HuH-7 (cell line): ENCODE measurements around the gene RNU5B-1.

Source experiments
- DNase-seq: peaks from one replicate; pipeline ENCODE4 v3.0.0; 2011; ENCODE audit warnings: low spot score

RNU5B-1 gene

DNA sequence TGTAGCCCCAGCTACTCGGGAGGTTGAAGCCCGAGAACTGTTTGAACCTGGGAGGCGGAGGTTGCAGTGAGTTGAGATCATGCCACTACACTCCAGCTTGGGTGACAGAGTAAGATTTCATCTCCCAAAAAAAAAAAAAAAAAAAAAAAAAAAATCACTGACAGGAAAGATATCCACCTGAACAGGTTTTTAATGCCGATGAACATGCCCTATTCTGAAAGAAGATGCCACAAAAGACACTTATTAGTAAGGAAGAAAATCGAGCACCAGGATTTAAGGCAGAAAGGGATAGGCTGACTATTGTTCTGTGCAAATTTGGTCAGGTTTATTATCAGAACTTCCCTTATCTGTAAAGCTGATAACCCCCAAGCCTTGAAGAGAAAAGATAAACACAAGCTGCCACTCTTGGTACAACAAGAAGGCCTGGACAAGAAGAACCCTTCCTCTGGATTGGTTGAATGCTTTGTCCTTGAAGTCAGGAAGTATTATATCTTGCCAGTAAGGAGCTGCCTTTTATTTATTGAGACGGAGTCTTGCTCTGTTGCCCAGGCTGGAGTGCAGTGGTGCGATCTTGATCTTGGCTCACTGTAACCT is 15.1 kb upstream of the RNU5B-1 start:
- no peak for DNase-seq

DNA sequence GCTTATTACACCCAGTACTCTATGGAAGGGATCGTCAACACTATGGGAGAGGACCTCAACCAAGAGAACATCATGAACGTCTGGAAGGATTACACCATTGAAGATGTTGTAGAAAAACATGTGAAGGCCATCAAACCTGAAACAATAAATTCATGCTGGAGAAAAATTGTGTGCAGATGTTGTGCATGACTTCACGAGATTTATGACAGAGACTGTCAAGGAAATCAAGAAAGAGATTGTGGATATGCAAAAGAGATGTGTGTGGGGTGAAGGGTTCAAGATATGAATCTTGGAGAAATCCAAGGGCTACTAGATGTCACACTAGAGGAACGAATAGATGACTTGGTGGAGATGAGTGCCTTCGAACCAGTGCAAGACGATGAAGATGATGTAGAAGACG is 14.2 kb upstream of the RNU5B-1 start:
- DNase-seq, result no peak

DNA sequence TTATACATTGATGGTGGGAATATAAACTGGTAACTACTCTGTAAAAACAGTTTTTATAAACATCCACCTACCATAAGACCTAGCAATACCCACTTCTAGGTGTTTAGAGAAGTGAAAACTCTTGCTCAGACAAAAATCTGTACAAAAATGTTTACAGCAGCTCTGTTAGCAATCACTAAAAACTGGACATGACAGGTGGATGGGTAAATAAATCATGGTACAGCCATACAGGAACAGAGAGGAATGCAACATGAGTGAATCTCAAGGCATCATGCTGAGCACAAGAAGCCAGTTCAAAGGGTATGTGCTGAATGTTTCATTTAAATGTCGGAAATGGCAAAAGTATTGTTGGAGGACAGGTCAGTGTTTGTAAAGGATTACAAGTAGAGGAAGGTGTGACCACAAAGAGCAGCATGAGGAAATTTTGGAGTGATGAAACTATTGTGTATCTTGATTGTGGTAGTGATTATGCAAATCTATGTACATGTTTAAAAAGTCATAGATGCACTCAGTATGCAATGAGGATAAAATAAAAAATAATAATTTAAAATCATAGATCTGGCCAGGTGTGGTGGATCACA is 11.4 kb upstream of the RNU5B-1 start:
- no peak for DNase-seq

DNA sequence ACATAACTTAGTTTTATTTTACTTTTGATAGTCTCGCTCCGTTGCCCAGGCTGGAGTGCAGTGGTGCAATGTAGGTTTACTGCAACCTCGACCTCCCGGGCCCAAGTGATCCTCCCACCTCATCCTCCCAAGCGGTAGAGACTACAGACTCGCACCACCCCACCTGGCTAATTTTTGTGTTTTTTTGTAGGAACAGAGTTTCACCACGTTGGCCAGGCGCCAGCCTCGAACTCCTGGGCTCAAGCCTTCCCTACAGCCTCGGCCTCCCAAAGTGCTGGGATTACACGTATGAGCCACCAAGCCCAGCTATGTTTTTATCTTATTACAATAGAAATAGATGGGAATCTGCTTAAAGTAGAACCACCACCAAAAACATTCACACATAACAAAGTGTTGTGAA is 5.7 kb upstream of the RNU5B-1 start:
- no peak for DNase-seq

DNA sequence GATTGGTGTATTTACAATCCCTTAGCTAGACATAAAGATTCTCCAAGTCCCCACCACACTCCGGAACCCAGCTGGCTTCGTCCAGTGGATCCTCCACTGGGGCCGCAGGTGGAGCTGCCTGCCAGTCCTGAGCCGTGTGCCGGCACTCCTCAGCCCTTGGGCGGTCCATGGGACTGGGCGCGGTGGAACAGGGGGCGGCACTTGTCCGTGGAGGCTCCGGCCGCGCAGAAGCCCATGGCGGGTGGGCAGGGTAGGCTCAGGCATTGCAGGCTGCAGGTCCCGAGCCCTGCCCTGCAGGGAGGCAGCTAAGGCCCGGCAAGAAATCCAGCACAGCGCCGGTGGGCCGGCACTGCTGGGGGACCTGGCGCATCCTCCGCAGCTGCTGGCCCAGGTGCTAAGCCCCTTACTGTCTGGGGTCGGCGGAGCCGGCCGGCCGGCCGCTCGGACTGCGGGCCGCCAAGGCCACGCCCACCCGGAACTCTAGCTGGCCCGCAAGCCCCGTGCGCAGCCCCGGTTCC is 3.5 kb upstream of the RNU5B-1 start:
- no peak for DNase-seq

DNA sequence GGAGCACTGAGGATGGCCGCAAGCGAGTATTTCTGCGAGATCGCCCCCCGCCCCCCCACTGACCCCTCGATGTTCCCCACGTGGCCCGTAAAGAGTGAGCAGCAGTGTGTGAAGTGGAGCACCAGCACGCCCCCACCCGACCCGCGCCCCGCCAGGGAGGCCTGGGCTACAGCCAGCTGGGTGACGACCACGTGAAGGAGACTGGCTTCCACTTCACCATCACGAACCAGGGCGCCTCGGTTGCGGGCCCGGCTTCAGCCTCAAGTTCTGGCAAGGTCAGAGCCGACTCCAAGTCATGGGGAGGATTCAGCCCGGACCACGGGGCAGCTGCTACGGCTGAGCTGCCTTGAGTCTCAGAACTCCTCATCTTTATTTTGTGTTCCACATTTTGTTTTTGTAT is 2.4 kb upstream of the RNU5B-1 start:
- DNase-seq, result no peak

DNA sequence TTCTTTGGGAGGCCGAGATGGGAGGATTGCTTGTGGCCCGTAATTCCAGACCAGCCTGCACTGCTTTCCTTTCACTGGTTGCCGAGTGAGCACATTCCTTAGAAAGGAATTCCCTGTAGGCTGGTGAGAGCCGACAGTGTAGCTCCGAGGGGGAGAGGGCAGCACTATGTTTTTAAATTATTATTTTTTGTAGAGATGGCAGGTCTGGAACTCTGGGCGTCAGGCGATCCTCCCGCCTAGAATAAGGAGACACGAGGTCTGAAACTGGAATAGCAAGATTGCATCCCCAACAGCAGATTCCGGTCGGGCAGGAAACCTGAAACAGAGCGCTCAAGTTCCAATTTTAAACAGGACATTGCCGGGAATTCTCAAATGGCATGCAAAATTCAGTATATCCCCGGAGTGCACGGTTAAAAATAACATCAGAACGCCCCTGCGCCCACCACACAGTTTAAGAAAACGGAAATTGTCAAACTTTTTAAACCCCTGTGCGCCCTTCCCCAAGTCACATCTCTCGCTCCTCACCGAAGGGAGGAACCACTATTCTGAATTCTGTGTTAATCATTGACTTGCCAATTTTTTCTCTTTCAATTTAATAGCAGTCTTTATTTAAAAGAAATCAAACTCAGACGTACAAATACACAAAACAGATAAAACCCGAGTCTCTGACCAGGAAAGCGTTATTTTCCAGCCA is 643 bp upstream of the RNU5B-1 start:
- no peak for DNase-seq

DNA sequence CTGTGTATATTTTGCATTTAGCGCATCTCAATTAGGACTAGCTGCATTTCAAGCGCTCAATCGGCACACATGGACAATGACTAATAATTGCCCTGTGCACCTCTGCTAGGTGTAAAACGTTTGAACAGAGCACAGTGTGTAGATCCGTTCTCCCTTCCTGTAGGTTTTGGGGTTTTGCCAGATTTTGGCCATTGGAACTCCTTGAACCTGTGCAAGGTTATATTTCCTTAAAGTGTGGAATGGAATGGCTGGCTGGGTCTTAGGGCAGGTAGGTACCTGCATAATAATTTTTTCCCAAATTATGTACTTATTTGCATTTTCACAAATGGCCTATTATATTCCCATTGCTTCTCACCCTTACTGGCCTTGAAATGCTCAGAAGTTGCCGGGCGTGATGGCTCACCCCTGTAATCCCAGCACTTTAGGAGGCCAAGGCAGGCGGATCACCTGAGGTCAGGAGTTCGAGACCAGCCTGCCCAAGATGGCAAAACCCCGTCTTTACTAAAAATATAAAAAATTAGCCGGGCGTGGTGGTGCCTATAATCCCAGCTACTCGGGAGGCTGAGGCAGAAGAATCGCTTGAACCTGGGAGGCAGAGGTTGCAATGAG is 777 bp downstream of the RNU5B-1 start:
- DNase-seq, result no peak

DNA sequence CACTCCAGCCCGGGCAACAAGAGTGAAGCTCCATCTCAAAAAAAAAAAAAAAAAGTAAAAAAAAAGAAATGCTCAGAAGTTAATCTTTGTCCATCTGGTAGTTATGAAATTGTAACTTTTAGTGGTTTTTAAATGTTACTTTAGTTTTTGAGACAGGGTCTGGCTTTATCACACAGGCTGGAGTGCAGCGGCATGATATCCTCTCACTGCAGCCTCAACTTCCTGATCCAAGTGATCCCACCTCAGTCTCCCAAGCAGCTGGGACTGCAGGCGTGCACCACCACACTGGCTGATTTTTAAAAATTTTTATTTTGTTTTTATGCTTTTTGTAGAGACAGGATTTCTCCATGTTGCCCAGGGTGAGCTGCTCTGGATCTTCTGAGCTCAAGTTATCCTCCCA is 1.3 kb downstream of the RNU5B-1 start:
- DNase-seq, result no peak

DNA sequence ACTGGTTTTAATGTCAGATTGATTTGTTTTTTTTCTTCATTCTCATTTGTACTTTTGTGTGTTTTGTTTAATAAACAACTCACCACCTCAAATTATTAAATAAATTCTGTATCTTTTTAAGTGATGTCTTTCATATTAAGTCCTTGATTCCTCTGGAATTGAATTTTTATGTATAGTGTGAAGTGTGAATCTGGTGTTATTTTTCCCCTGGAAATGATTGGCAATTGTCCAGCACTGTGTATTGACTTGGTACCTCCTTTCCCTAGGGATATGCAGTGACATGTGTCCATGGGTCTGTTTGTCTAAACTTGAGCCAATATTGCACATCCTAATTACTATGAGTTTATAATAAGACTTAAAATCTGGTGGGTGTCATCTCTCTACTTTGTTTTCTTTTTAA is 2.1 kb downstream of the RNU5B-1 start:
- no peak for DNase-seq

DNA sequence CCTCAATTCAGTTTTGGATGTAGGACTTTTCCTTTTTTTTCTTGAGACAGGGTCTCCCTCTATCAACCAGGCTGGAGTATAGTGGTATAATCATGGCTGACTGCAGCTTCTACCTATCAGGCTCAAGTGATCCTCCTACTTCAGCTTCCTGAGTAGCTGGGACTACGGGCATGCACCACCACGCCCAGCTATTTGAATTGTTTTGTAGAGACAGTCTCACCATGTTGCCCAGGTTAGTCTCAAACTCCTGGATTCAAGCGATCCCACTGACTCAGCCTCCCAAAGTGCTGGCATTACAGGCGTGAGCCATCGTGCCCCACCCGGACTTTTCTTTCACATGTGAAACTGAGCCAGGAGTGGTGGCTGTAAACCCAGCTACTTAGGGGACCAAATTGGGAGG is 3.5 kb downstream of the RNU5B-1 start:
- DNase-seq, result no peak

DNA sequence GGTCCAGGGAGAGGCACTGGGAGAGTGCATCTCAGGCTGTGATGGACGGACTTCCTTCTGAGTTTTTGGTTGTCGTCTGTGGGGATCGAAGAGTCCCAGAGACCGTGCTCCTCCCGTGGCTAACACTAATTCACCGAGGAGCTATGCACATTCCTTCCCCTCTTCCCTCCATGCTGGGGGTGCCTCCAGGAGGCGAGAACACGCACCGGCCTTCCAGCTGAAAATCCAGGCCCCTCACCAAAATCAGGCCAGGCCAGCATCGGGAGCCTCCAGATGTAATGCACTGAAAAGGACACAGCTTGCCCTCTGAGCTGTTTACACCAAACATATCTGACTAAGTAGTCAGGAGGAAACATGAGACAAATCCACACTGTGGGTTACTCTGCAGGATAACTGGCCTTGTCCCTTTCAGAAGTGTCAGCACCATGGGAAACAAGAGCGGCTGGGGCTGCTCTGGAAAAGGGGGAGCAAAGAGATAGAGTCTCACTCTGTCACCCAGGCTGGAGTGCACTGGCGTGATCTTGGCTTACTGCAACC is 5.5 kb downstream of the RNU5B-1 start:
- no peak for DNase-seq

DNA sequence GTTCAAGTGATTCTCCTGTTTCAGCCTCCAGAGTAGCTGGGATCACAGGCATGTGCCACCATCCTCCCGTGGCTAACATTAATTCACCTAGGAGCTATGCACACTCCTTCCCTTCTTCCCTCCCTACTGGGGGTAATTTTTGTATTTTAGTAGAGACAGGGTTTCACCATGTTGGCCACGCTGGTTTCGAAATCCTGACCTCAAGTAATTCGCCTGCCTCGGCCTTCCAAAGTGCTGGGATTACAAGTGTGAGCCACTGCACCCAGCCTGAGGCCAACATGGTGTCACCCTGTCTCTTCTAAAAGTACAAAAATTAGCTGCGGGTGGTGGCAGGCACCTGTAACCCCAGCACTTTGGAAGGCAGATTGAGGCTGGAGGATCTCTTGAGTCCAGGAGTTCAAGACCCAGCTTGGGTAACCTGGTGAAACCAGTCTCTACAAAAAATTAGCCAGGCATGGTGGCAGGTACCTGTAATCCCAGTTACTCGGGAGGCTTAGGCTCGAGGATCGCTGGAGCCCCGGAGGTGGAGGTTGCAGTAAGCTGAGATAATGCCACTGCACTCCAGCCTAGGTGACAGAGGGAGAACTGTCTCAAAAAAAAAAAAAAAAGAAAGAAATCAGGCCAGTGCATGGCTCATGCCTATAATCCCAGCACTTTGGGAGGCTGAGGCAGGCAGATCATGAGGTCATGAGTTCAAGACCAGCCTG is 6.1 kb downstream of the RNU5B-1 start:
- DNase-seq, result no peak

DNA sequence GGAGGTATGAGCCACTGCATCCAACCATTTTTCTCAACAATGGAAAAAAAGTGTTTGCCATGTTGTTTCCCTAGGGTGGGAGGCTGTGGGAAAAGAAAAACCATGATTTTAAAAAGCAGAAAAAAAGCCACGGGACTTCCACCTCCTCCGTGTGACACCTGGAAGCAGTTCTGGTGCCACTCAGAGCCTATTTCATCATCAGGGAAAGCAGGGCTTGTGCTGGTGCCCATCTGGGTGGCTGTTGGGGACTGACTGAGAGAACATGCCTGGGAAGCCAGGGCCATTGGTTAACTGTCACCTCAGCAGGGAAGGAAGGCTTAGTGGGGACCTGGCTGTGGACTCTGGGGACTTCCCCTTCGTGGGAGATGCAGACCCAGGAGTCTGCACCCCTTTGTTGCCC is 7.3 kb downstream of the RNU5B-1 start:
- peak; percentile 17 for DNase-seq

DNA sequence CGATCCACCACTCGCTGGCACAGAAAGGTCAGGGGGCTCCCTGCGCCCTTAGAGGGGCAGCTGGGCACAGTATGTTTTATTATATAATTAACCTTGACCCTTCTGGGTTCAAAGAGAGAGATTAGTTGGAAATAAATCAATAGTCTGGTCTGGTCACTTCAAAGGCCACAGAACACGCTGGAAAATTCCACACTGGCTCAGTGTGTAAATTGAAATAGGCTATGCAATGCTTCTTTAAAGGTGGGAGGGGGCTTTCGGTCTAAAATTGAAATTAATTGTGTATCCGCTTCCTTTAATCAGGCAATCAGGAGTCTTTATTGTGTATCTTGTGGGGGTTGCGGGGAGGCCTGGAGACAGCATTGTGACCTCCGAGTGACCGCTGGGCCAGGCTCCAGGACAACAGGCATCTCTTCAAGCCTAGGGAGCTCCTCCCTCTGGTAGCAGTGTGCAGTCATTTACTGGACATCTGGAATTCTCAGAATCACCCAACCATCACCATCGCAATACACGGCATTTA is 8.0 kb downstream of the RNU5B-1 start:
- peak; percentile 70 for DNase-seq

DNA sequence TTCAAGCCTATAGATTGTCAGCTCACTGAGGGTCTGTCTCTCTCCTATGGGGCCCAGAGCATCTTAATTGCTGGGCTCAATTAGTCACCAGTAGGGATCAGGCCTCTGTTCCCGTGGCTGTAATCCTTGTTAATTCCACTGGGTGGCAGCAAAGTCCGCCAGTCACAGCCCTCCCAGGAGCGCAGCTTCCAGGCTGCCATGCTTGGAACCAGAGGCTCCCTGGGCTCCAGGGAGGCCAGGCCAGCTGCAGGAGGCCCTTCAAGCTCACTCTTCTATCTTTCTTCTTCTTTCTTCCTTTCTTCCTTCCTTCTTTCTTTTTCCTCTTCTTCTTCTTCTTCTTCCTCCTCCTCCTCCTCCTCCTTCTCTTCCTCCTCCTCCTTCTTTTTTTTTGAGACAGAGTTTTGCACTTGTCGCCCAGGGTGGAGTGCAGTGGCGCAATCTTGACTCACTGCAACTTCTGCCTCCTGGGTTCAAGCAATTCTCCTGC is 14.4 kb downstream of the RNU5B-1 start:
- DNase-seq, result peak; percentile 96

DNA sequence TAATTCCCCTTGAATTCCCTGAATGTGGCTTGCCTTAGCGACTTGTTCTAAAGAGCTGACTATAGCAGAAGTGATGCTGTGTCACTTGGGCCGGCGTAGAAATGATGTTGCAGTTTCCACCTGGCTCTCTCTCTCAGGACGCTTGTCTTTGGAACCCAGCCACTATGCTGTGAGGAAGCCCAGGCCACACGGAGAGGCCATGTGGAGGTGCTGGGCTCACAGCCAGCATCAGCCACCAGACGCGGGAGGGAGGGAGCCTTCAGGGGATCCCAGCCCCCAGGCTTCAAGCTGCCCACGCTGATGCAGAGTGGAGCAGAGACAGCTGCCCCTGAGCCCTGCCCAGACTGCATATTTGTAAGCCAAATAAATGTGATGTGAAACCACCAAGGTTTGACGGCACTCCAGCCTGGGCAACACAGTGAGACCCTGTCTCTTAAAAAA is 18.6 kb downstream of the RNU5B-1 start:
- DNase-seq, result no peak

DNA sequence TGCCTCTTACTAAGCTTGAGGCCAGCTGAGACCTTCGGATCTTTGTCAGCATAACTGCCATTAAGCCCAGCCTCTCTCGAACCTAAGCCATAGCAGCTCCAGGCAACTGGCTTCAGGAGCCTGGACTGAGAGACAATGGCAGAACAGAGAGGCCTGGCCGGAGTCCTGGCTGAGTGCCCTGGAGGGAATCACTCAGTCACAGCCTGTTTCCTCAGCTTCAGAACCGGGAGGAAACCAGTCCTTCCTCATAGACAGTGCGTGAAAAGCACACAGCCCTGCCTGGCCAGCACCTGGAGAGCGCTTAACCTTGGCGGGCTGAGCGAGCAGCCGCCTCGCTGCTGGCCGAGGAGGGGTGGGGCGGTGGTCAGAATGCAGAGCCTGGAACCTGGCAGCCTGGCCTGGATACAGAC is 21.6 kb downstream of the RNU5B-1 start:
- DNase-seq, result no peak

DNA sequence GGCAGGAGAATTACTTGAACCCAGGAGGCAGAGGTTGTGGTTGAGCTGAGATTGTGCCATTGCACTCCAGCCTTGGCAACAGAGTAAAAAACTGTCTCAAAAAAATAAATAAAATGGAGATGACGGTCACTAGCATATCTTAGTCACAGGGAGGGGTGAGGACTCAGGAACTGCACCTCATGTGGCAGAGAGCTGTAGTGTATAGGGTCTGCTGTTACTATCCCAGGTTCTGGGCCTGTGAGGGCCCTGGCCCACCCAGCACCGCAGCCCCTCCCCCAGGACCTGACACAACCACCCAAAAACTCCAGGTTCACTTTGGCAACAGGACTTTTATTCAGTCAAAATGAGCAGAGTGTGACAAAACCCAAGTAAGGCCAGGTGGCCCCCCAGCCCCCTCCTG is 22.3 kb downstream of the RNU5B-1 start:
- no peak for DNase-seq

DNA sequence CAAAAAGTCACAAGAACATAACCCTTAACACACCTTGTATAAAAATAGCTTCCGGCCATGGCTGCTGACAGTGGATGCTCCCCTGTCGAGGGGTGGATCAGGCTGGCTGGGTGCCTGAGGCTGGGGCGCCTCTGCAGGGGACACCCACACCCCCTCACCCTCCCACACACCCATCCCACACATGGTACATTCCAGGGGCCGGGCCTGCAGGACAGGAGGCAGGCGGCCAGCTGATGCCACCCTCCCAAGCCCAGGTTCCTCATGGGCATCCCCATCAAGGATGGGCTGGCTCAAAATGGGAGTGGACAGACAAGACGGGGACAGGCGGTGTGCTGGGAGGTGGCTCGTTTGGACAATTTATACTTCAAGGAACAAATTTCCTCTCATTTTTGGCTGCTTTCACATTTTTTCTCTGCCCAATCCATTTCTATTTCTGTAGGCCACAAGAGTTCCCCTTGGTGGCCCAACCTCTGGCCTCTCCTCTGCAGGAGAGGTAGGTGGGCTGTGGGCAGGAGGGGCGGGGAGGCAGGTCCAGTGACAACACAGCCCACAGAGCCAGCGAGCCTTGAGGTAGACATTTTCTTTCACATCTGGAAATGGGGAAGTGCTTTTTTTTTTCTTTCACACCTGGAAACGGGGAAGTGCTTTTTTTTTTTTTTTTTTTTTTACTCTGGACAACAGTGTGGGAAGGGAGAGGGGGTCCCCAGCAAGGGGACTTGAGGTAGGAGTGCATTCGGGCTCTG is 23.3 kb downstream of the RNU5B-1 start:
- no peak for DNase-seq
